ENCODE data around the gene NIPBL. TPM values are rescaled to one million over a fixed set of nuclear protein-coding genes. Genes with fewer than 3 reads are reported as not detected.

NIPBL gene
- total RNA-seq, 1 donor from 2014 or later: 67.9 TPM

- Histone ChIP-seq H3K27ac (no peak overlapping the region), H3K4me2 (no peak overlapping the region), H3K4me1 (no peaks in the 10 kb centered on the region), H3F3A (ENCODE audit: low read depth) (no peaks in the 10 kb centered on the region), H3K4me3 (no peak overlapping the region), H3K9me3 (ENCODE audit: low read depth) (no peaks in the 10 kb centered on the region), H2AFZ (replicated peaks) (no peak overlapping the region), H3K9ac (no peak overlapping the region), H3K79me2 (ENCODE audit: low read depth) (no peaks in the 10 kb centered on the region), H3K36me3 (peaks cover 47% of the 10 kb centered on the region), H4K20me1 (ENCODE audit: low read depth) (no peaks in the 10 kb centered on the region), H3K27me3 (no peaks in the 10 kb centered on the region)
- no peaks in the 10 kb centered on the region for H3K4me1 Mint-ChIP-seq
- no peaks in the 10 kb centered on the region for H3K27me3 Mint-ChIP-seq (ENCODE audit: insufficient read depth, low read depth)
- no peak for TF ChIP-seq CTCF (IDR thresholded peaks at IDR 0.05)
- no peak for TF ChIP-seq EZH2 (IDR thresholded peaks at IDR 0.05)
- no peak for TF ChIP-seq EZH2phosphoT487 (IDR thresholded peaks at IDR 0.05)
- no peak overlapping the region for H3K27ac Mint-ChIP-seq
- H3K9me3 Mint-ChIP-seq: no peaks in the 10 kb centered on the region
- no peak overlapping the region for H3K4me3 Mint-ChIP-seq
- peaks cover 20% of the 10 kb centered on the region for H3K36me3 Mint-ChIP-seq
- DNase-seq (ENCODE audit: low spot score): no peak
Measured at GRCh38 chr5:37015795-37016666, 139.5 kb downstream of the NIPBL start.

- no peak for DNase-seq (ENCODE audit: low spot score)
- H3K9me3 Mint-ChIP-seq: no peaks in the 10 kb centered on the region
- H3K27me3 Mint-ChIP-seq (ENCODE audit: insufficient read depth, low read depth): peaks cover 2% of the 10 kb centered on the region
- H3K27ac ChIP-seq: no peak overlapping the region
- no peaks in the 10 kb centered on the region for H3K79me2 ChIP-seq (ENCODE audit: low read depth)
- H3K4me1 Mint-ChIP-seq: no peaks in the 10 kb centered on the region
- TF ChIP-seq EZH2 (IDR thresholded peaks at IDR 0.05) (no peak), EZH2phosphoT487 (IDR thresholded peaks at IDR 0.05) (no peak), CTCF (IDR thresholded peaks at IDR 0.05) (no peak)
- no peak overlapping the region for H3K4me2 ChIP-seq
- H3K27me3 ChIP-seq: no peaks in the 10 kb centered on the region
- no peaks in the 10 kb centered on the region for H4K20me1 ChIP-seq (ENCODE audit: low read depth)
- no peak overlapping the region for H2AFZ ChIP-seq (replicated peaks)
- H3K36me3 Mint-ChIP-seq: peaks cover 29% of the 10 kb centered on the region
- H3K36me3 ChIP-seq: peaks cover 27% of the 10 kb centered on the region
- no peak overlapping the region for H3K4me3 ChIP-seq
- H3K4me1 ChIP-seq: no peaks in the 10 kb centered on the region
- no peak overlapping the region for H3K9ac ChIP-seq
- no peak overlapping the region for H3K27ac Mint-ChIP-seq
- no peaks in the 10 kb centered on the region for H3K9me3 ChIP-seq (ENCODE audit: low read depth)
- H3F3A ChIP-seq (ENCODE audit: low read depth): no peaks in the 10 kb centered on the region
- no peak overlapping the region for H3K4me3 Mint-ChIP-seq
Measured at GRCh38 chr5:37028910-37029309, 152.3 kb downstream of the NIPBL start.

- DNase-seq (ENCODE audit: low spot score): no peak
- Histone ChIP-seq H4K20me1 (ENCODE audit: low read depth) (no peaks in the 10 kb centered on the region), H3K9me3 (ENCODE audit: low read depth) (no peaks in the 10 kb centered on the region), H3K27me3 (no peaks in the 10 kb centered on the region), H3K9ac (no peak overlapping the region), H3K27ac (no peak overlapping the region), H3K4me1 (no peaks in the 10 kb centered on the region), H3F3A (ENCODE audit: low read depth) (no peaks in the 10 kb centered on the region), H3K36me3 (peaks cover 27% of the 10 kb centered on the region), H3K4me3 (no peak overlapping the region), H3K79me2 (ENCODE audit: low read depth) (no peaks in the 10 kb centered on the region), H3K4me2 (no peak overlapping the region), H2AFZ (replicated peaks) (no peak overlapping the region)
- TF ChIP-seq CTCF (IDR thresholded peaks at IDR 0.05) (no peak), EZH2 (IDR thresholded peaks at IDR 0.05) (no peak)
- Mint-ChIP-seq H3K36me3 (peaks cover 29% of the 10 kb centered on the region), H3K4me3 (no peak overlapping the region), H3K4me1 (no peaks in the 10 kb centered on the region), H3K27ac (no peak overlapping the region), H3K9me3 (no peaks in the 10 kb centered on the region), H3K27me3 (ENCODE audit: insufficient read depth, low read depth) (peaks cover 2% of the 10 kb centered on the region)
Measured at GRCh38 chr5:37029436-37029835, 152.9 kb downstream of the NIPBL start.
